GM23248 (cell line): Measurements from ENCODE around the gene NUFIP1. TPM values are rescaled to one million over a fixed set of nuclear protein-coding genes. Genes with fewer than 3 reads are reported as not detected.
"Not testable (repeated sequence)": the region's sequence is repeated elsewhere in the genome, so short reads cannot be mapped to it uniquely, and the experiment has no call there.

ENCODE experiments used
- DNase-seq: peaks from one replicate; pipeline ENCODE4 v3.0.0-alpha.2; 2015
- H2AFZ ChIP-seq: fragments of 200-600 bp; sonication (generic); 2 replicates; pipeline ENCODE4 v1.6.1; 2016; ENCODE audit warnings: antibody characterized with exemption
- H3F3A ChIP-seq: fragments of 200-600 bp; sonication (generic); 2 replicates; pipeline ENCODE4 v1.6.1; 2016; ENCODE audit warnings: mild to moderate bottlenecking, antibody characterized with exemption, mixed run types; ENCODE audit not compliant: insufficient read depth
- H3K27ac ChIP-seq: fragments of 200-600 bp; sonication (generic); 2 replicates; pipeline ENCODE4 v1.5.1; 2016; ENCODE audit warnings: mild to moderate bottlenecking
- H3K27me3 ChIP-seq: fragments of 200-600 bp; sonication (generic); replicated peaks from 2 replicates; pipeline ENCODE4 v1.6.1; 2016; ENCODE audit warnings: mild to moderate bottlenecking; ENCODE audit not compliant: insufficient read depth
- H3K36me3 ChIP-seq: fragments of 200-600 bp; sonication (generic); 2 replicates; pipeline ENCODE4 v1.6.1; 2016; ENCODE audit warnings: low read depth, mild to moderate bottlenecking
- H3K4me1 ChIP-seq: fragments of 200-600 bp; sonication (generic); 2 replicates; pipeline ENCODE4 v1.6.1; 2016; ENCODE audit warnings: mild to moderate bottlenecking; ENCODE audit not compliant: insufficient read depth
- H3K4me2 ChIP-seq: fragments of 200-600 bp; sonication (generic); one replicate; pipeline ENCODE4 v1.6.1; 2016; ENCODE audit warnings: mild to moderate bottlenecking; ENCODE audit not compliant: unreplicated experiment
- H3K4me3 ChIP-seq: fragments of 200-600 bp; sonication (generic); 2 replicates; pipeline ENCODE4 v1.5.1; 2016; ENCODE audit warnings: mild to moderate bottlenecking
- H3K79me2 ChIP-seq: fragments of 200-600 bp; sonication (generic); 2 replicates; pipeline ENCODE4 v1.6.1; 2016; ENCODE audit warnings: mild to moderate bottlenecking; ENCODE audit not compliant: insufficient read depth
- H3K9ac ChIP-seq: fragments of 200-600 bp; sonication (generic); 2 replicates; pipeline ENCODE4 v1.6.1; 2016; ENCODE audit warnings: mild to moderate bottlenecking
- H3K9me2 ChIP-seq: fragments of 200-600 bp; sonication (generic); 2 replicates; pipeline ENCODE4 v1.6.1; 2016; ENCODE audit warnings: mixed run types, mild to moderate bottlenecking, moderate library complexity; ENCODE audit not compliant: insufficient read depth
- H3K9me3 ChIP-seq: fragments of 200-600 bp; sonication (generic); one replicate; pipeline ENCODE4 v1.6.1; 2017; ENCODE audit warnings: low read depth
- H4K20me1 ChIP-seq: fragments of 200-600 bp; sonication (generic); 2 replicates; pipeline ENCODE4 v1.6.0; 2016; ENCODE audit not compliant: insufficient read depth
- EZH2 ChIP-seq: fragments of 200-600 bp; sonication (generic); IDR thresholded peaks from 2 replicates; pipeline ENCODE4 v1.6.1; 2018; ENCODE audit warnings: antibody characterized with exemption, mild to moderate bottlenecking; ENCODE audit not compliant: insufficient read depth, poor library complexity, severe bottlenecking
- EZH2phosphoT487 ChIP-seq: fragments of 200-600 bp; sonication (generic); IDR thresholded peaks from 2 replicates; pipeline ENCODE4 v1.6.1; 2018; ENCODE audit warnings: antibody characterized with exemption, moderate library complexity, mild to moderate bottlenecking, low read depth; ENCODE audit not compliant: insufficient read depth
- WGBS, 2 experiments: methylation state at CpG; one replicate each; pipeline ENCODE4 v1.1.6; 2015 to 2017; ENCODE audit warnings: low lambda C conversion rate in 2 of 2, low coverage in 1 of 2; ENCODE audit errors: missing lambda C conversion rate in 2 of 2; 5-methylcytosine and 5-hydroxymethylcytosine counted together
- in situ Hi-C: fragments of 300-500 bp; cut with MboI; formaldehyde crosslinking; loops from 2 replicates; pipeline ENCODE4 v1.15.0; 2020
- polyA plus RNA-seq: library from polyadenylated mRNA; unstranded; fragments of >200 nt; fragmentation: Nextera tagmentation; extraction: Ambion mirVana; gene quantifications from 2 replicates; pipeline ENCODE4 v1.2.1, GENCODE V29; 2016
- total RNA-seq: library from RNA; depleted of rRNA; stranded (reverse); fragments of >200 nt; shearing (Covaris generic); gene quantifications from 2 replicates; pipeline ENCODE4 v1.2.3, GENCODE V29; 2014

The NUFIP1 gene
- total and polyA plus RNA-seq, 2 experiments from 2014 or later: 1.3 to 5.5 TPM

- H2AFZ ChIP-seq: no peak overlapping the region
- no peaks in the 10 kb centered on the region for H3K27me3 ChIP-seq
- in situ Hi-C loops: loop anchor here (25.0 kb wide), 1 partner anchor 1042 kb away; no protein-coding TSS in a partner anchor
- H3K36me3 ChIP-seq: no peaks in the 10 kb centered on the region; the same call in 1 of the 2 replicates
- no peaks in the 10 kb centered on the region for H4K20me1 ChIP-seq
- peaks cover 15% of the 10 kb centered on the region for H3K4me1 ChIP-seq
- H3K79me2 ChIP-seq: no peaks in the 10 kb centered on the region
- H3K4me2 ChIP-seq: no peak overlapping the region
- H3K9me3 ChIP-seq: no peaks in the 10 kb centered on the region
- no peak for DNase-seq
- H3K4me3 ChIP-seq: no peak overlapping the region
- H3K9ac ChIP-seq: no peak overlapping the region
- no peaks in the 10 kb centered on the region for H3K9me2 ChIP-seq
- H3K27ac ChIP-seq: no peak overlapping the region
- H3F3A ChIP-seq: 0 out of 2 replicates have a peak, but pooled peaks cover 3% of the 10 kb centered on the region
- TF ChIP-seq EZH2 (no peak), EZH2phosphoT487 (no peak)
- 98 to 99% methylated on average over 7 of the region's 7 CpGs for WGBS, 2 experiments
Measured at GRCh38 chr13:44954224-44954623, 35.0 kb downstream of the NUFIP1 start.

- Histone ChIP-seq H3K4me1 (peaks cover 15% of the 10 kb centered on the region), H3K27ac (no peak overlapping the region), H3K79me2 (no peaks in the 10 kb centered on the region), H3K4me3 (no peak overlapping the region), H3K9me2 (no peaks in the 10 kb centered on the region), H3F3A (0 out of 2 replicates have a peak, but pooled peaks cover 3% of the 10 kb centered on the region), H3K27me3 (no peaks in the 10 kb centered on the region), H3K4me2 (no peak overlapping the region), H2AFZ (no peak overlapping the region), H3K9me3 (no peaks in the 10 kb centered on the region), H3K36me3 (no peaks in the 10 kb centered on the region; the same call in 1 of the 2 replicates), H3K9ac (no peak overlapping the region), H4K20me1 (no peaks in the 10 kb centered on the region)
- TF ChIP-seq EZH2phosphoT487: no peak
- TF ChIP-seq EZH2: no peak
- no peak for DNase-seq
- in situ Hi-C loops: loop anchor here (25.0 kb wide), 1 partner anchor 1040 kb away; no protein-coding TSS in a partner anchor
- WGBS, 2 experiments: 78 to 87% methylated on average over 2 of the region's 2 CpGs
Measured at GRCh38 chr13:44952671-44953070, 36.6 kb downstream of the NUFIP1 start.

- Histone ChIP-seq H3K9ac (no peak overlapping the region), H3K9me3 (no peaks in the 10 kb centered on the region), H3K4me2 (peak overlapping the region; percentile 27), H2AFZ (no peak overlapping the region), H3K27me3 (no peaks in the 10 kb centered on the region), H3K27ac (no peak overlapping the region), H4K20me1 (no peaks in the 10 kb centered on the region), H3K36me3 (no peaks in the 10 kb centered on the region; the same call in 1 of the 2 replicates), H3K4me1 (peaks cover 15% of the 10 kb centered on the region), H3K79me2 (no peaks in the 10 kb centered on the region), H3K9me2 (no peaks in the 10 kb centered on the region), H3F3A (0 out of 2 replicates have a peak, but pooled peaks cover 3% of the 10 kb centered on the region), H3K4me3 (no peak overlapping the region)
- no peak for TF ChIP-seq EZH2phosphoT487
- no peak for TF ChIP-seq EZH2
- DNase-seq: peak; percentile 27
- in situ Hi-C loops: loop anchor here (25.0 kb wide), 1 partner anchor 1039 kb away; no protein-coding TSS in a partner anchor
Measured at GRCh38 chr13:44951184-44951583, 38.1 kb downstream of the NUFIP1 start.

- H3F3A ChIP-seq, H3K9me2 ChIP-seq, H3K79me2 ChIP-seq, H3K9ac ChIP-seq, H2AFZ ChIP-seq, H3K27ac ChIP-seq, DNase-seq, H3K4me2 ChIP-seq, H3K36me3 ChIP-seq, H3K4me3 ChIP-seq, H4K20me1 ChIP-seq, in situ Hi-C loops, H3K27me3 ChIP-seq, H3K9me3 ChIP-seq, H3K4me1 ChIP-seq: not testable (repeated sequence)
- WGBS, 2 experiments: 26 to 28% methylated on average over 4 of the region's 4 CpGs
Measured at GRCh38 chr13:44943411-44943810, 45.9 kb downstream of the NUFIP1 start.

- WGBS, 2 experiments: 76% methylated on average over 2 of the region's 2 CpGs
- no peak for DNase-seq
- Histone ChIP-seq H2AFZ (no peak overlapping the region), H3K27me3 (no peaks in the 10 kb centered on the region), H3K27ac (no peak overlapping the region), H3K4me2 (no peak overlapping the region), H4K20me1 (no peaks in the 10 kb centered on the region), H3K4me1 (peaks cover 17% of the 10 kb centered on the region), H3K36me3 (no peaks in the 10 kb centered on the region), H3K79me2 (no peaks in the 10 kb centered on the region), H3K9me3 (peaks cover 3% of the 10 kb centered on the region), H3K9ac (no peak overlapping the region), H3F3A (peaks cover 14% of the 10 kb centered on the region), H3K9me2 (no peaks in the 10 kb centered on the region), H3K4me3 (no peak overlapping the region)
- in situ Hi-C loops: no loop called here
- no peak for TF ChIP-seq EZH2
- TF ChIP-seq EZH2phosphoT487: no peak
Measured at GRCh38 chr13:44938854-44939253, 50.4 kb downstream of the NUFIP1 start.
